NCI-H82 treated with DMSO at 0.1 percent for 48 hours (cell line): Measurements from ENCODE around the gene TPK1.
"Not testable (repeated sequence)": the region's sequence is repeated elsewhere in the genome, so short reads cannot be mapped to it uniquely, and the experiment has no call there.

ENCODE experiments used
- DNase-seq: peaks from one replicate; lab custom pipeline; 2025; ENCODE audit not compliant: unreplicated experiment; lab: John Stamatoyannopoulos, UW

TPK1 gene

DNA sequence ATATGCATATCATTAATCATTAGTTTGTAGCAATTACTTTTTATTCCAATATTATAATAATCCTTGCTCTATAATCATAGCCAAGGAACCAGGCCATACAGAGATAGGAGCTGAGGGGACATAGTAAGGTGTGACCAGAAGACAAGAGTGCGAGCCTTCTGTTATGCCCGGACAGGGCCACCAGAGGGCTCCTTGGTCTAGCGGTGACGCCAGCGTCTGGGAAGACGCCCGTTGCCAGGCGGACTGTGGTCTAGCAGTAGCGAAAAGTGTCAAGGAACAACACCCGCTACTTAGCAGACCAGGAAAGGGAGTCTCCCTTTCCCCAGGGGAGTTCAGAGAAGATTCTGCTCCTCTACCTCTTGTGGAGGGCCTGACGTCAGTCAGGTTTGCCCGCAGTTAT, 109.0 kb downstream of the TPK1 start:
- not testable (repeated sequence) for DNase-seq

GRCh38 chr7:144725070-144725469, 110.8 kb downstream of the TPK1 start:
- DNase-seq: no peak

GRCh38 chr7:144723301-144723700, 112.6 kb downstream of the TPK1 start:
- DNase-seq: no peak

GRCh38 chr7:144720710-144721109, 115.1 kb downstream of the TPK1 start:
- DNase-seq: no peak

DNA sequence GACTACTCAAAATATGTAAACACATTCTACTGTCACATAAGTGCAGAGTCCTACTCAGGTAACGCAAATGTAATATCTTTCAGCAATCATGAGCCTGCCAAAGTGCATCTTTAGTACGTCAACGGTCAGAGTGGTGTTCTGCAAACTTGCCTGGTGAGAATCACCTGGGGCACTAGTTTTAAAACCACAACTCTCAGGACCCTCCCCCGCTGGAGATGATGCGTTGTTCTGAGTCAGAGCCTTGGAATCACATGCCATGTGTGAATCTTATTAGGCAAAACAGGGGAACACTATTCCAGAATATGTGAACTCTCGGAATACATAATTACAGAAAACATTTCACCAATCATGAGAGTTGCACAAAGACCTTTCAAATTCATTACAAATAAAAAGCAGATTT, 115.7 kb downstream of the TPK1 start:
- no peak for DNase-seq

- DNase-seq: no peak
Observed at GRCh38 chr7:144717720-144718119, 118.1 kb downstream of the TPK1 start.

- DNase-seq: no peak
Observed at GRCh38 chr7:144713850-144714249, 122.0 kb downstream of the TPK1 start.

- no peak for DNase-seq
Observed at GRCh38 chr7:144710791-144711190, 125.1 kb downstream of the TPK1 start.

DNA sequence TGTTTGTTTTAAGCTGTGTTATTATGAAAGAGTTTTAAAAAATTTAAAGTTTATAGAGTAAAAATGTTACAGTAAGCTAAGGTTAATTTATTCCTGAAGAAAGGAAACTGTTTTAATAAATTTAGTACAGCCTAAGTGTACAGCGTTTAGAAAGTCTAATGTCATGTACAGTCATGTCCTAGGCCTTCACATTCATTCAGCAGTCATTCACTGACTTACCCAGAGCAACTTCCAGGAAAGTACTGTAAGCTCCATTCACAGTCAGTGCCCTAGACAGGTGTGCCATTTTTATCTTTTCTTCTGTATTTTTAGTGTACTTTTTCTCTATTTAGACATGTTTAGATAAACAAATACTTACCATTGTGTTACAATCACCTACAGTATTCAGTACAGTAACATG, 126.8 kb downstream of the TPK1 start:
- DNase-seq: no peak

GRCh38 chr7:144691240-144691639, 144.6 kb downstream of the TPK1 start:
- DNase-seq: no peak

DNA sequence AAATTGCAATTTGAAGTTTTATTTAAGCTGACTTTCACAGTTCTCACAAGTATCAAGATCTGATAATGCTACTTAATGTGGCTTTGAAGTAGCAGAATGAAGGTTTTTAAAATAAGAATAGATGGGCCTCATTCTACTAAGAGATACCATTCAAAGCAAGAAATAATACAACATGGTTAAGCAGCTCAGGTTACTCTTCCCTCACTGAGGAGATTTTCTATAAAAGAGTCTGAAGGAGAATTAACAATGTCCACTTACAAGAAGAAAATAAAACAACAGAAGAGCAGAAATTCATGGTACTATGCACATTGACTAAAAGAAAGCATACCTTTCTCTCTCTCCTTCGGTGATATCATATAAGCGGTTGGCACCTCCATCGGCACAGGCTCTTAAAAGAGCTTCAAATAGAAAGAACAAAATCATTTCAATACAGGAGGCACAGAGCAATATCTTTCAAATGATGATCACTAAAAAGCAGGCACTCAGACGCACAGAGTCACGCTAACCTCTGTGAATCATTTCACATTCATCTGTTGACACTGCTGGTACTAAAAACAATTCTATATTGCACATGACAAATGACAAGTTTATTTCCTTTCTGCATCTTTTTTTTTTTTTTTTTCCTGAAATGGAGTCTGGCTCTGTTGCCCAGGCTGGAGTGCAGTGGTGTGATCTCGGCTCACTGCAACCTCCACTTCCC, 153.1 kb downstream of the TPK1 start:
- no peak for DNase-seq

DNA sequence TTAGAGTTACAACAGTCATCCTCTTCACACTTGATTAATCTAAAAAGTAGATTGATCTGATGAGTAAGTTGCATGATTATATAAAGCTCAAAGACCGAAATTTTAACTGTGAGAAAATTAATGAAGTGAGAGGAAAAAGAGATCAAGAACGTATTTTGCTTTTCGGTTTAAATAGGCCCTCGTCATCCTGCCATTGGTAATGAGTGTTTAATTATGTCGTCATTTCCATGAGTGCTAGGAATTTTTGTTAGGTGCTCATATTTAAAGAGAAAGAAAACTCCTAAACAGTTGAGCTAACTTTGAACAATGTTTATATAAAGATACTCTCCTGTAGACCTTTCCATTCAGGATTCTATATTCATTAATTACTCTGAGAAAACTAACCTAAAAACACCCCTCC, 159.4 kb downstream of the TPK1 start:
- no peak for DNase-seq

GRCh38 chr7:144674550-144674949, 161.3 kb downstream of the TPK1 start:
- no peak for DNase-seq

DNA sequence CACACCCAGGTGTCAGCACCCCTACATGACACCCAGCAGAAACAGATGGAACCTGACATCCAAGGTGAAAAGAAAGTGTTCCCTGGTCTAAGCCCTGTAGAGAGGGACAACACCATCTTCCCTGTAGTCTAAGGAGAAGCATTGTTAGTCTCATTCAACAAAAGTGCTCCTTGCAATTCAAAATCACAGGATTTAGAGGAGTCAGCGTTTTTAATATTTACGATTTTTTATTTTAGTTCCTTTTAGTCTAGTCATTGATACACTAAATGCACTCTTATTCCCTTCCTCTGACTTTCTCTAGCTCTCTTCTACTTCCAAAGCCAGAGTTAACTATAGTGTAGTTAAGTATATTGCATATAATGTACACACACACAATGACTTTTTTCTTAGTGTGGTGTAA, 163.0 kb downstream of the TPK1 start:
- DNase-seq: no peak

DNA sequence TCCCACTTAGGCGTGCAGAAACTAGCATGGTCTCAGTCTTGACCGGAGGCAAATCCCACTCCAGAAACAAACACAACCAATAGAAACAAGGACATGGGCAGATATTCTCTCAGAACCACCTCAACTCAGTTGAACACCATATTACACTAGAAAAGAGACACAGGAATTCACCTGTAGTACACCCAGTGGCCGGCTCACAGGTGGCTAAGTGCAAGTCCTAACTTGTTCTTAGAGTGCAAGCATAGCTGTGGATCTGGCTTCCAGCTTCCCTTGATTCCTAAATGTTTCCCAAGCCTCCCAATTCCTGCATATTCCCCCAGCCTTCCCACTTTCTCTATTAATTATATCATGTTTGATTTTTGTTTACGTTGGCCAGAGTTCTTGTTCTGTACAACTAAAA, 164.4 kb downstream of the TPK1 start:
- DNase-seq: no peak

- DNase-seq: peak; percentile 88
Observed at GRCh38 chr7:144670218-144670617, 165.6 kb downstream of the TPK1 start.

DNA sequence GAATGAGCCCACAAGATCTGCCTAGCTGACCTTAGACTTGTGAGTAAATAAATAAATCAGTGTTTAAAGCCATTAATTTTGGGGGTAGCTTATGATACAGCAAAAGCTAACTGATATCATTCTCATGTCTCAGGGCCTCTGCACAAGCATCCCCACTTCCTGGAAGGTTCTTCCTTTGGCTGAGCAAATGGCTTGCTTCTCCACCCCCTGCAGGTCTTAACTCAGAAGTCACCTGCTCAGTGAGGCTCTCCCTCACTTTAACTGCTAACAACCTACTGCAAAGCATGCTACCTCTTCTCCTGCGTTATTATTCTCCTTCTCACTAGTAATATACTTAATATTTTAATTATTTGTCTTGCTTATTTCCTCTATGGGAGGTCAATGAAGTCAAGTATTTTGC, 167.3 kb downstream of the TPK1 start:
- DNase-seq: no peak

DNA sequence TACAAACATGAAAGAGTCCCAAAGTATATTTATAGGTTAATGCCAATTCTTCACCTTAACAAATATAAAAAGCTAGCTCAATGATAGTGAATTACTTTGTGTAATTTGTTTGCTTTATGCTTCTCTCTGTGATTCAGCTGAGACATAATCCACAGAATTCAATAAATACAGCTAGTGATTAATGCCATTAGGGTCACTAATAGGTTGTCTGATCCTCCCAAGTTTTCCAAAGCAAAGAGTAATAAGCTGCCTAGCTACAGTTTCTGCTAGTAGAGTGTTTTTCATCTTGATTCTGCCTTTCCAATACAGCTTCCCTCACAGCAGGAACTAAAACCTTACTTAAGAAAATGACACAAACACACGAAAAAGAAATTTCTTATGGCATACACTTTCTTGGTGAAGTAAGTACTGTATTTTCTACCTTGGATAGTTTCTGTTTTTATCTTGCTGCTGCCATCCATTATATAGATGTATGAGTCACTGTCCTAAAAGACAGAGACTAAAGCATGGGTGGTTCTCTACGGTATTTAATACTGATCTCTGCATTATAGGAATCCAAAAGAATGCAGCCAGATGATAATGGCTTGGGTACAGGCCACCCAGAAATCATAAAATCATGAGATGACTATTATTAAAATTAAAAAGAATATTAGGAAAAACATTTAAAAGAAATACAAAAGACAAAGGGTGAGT, 170.0 kb downstream of the TPK1 start:
- DNase-seq: peak; percentile 55

DNA sequence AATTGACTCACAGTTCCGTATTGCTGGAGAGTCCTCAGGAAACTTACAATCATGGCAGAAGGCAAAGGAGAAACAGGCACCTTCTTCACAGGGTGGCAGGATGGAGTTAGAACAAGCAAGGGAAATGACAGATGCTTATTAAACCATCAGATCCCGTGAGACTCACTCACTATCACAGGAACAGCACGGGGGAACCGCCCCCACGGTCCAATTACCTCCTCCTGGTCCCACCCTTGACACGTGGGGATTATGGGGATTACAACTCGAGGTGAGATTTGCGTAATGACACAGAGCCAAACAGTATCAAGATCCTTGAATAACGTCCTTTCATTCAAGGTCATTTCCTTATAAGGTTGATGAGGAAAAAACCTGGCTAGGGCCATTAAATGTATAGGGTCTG, 176.6 kb downstream of the TPK1 start:
- DNase-seq: no peak

DNA sequence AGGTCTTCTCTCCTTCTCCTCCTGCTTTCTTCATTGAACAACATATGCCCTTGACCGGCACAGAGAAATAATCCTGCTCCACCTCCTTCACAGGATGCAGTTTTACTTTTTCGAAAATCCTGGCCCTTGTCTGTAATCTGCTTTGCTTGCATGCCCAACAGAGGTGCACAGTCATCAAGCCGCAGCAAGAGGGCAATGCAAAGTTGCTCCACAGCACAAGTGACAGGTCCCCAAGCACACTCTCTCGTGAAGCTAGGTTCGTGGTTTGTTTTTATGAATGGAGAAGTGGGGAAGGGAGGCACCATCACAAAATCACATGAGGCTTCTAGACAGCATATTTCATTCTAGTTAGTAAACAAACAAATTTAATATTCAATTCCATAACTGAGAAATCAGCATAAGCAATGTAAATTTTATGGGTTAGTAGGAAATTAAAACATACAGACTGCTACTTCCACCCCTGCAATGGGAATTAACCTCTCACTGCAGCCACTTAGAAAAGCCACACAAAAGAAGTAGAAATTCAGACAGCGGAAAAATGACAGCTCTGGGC, 178.8 kb downstream of the TPK1 start:
- peak; percentile 54 for DNase-seq

- DNase-seq: no peak
Observed at GRCh38 chr7:144653449-144653848, 182.4 kb downstream of the TPK1 start.

DNA sequence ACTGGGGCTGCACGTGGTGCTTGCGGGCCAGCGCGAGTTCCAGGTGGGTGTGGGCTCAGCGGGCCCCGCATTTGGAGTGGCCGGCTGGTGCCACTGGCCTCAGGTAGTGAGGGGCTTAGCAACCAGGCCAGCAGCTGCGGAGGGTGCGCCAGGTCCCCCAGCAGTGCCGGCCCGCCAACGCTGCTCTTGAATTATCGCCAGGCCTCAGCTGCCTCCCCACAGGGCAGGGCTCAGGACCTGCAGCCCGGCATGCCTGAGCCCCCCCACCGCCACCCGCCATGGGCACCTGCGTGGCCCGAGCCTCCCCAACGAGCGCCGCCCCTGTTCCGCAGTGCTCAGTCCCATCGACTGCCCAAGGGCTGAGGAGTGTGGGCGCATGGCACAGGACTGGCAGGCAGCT, 185.4 kb downstream of the TPK1 start:
- no peak for DNase-seq

DNA sequence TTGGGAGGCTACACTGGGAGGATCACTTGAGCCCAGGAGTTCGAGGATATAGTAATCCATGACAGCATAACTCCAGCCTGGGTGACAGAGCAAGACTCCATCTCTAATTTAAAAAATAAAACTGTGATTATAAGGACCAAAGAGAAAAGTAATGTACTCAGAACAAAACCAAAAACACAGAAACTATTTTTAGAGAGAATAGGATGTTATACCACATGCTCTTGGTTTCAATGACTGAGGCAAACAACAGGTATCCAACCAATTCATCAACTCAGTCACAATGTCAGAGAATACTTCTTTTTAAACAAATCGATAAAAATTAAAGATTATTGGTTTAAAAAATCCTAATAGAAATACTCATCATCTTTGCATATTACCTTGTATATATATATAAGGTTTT, 186.7 kb downstream of the TPK1 start:
- DNase-seq: no peak
